GM18520 (cell line): Measurements from ENCODE around the gene ZNF76.
"Not testable (repeated sequence)": the region's sequence is repeated elsewhere in the genome, so short reads cannot be mapped to it uniquely, and the experiment has no call there.

ENCODE experiments used
- ATAC-seq: cut with Tn5 transposase; IDR thresholded peaks from one replicate; pipeline ENCODE4 v1.9.1; 2021; ENCODE audit not compliant: unreplicated experiment

Gene ZNF76

GRCh38 chr6:35327349-35328027, 68.0 kb downstream of the ZNF76 start:
- no peak for ATAC-seq

GRCh38 chr6:35328108-35328723, 68.7 kb downstream of the ZNF76 start:
- no peak for ATAC-seq

- not testable (repeated sequence) for ATAC-seq
These were observed 69.4 kb downstream of the ZNF76 start for GRCh38 chr6:35328965-35329364.

- no peak for ATAC-seq
These were observed 71.1 kb downstream of the ZNF76 start for GRCh38 chr6:35330541-35331119.

- ATAC-seq, result not testable (repeated sequence)
These were observed 72.7 kb downstream of the ZNF76 start for GRCh38 chr6:35332074-35332887.

- ATAC-seq, result no peak
These were observed 82.0 kb downstream of the ZNF76 start for GRCh38 chr6:35341557-35341956.

- peak; percentile 92 for ATAC-seq
These were observed 82.9 kb downstream of the ZNF76 start, which contains the start of gene PPARD for GRCh38 chr6:35342258-35343091. Gene PPARD (plus strand): TSS chr6:35342558. CDS start chr6:35411088, 68,530 bp downstream.

- no peak for ATAC-seq
These were observed 83.7 kb downstream of the ZNF76 start for GRCh38 chr6:35343092-35343834.

- no peak for ATAC-seq
These were observed 84.5 kb downstream of the ZNF76 start for GRCh38 chr6:35343835-35344550.
